Measurements from ENCODE around the gene GOLGA3.
"Not testable (repeated sequence)": the region's sequence is repeated elsewhere in the genome, so short reads cannot be mapped to it uniquely, and the experiment has no call there.

The GOLGA3 gene, protein sequence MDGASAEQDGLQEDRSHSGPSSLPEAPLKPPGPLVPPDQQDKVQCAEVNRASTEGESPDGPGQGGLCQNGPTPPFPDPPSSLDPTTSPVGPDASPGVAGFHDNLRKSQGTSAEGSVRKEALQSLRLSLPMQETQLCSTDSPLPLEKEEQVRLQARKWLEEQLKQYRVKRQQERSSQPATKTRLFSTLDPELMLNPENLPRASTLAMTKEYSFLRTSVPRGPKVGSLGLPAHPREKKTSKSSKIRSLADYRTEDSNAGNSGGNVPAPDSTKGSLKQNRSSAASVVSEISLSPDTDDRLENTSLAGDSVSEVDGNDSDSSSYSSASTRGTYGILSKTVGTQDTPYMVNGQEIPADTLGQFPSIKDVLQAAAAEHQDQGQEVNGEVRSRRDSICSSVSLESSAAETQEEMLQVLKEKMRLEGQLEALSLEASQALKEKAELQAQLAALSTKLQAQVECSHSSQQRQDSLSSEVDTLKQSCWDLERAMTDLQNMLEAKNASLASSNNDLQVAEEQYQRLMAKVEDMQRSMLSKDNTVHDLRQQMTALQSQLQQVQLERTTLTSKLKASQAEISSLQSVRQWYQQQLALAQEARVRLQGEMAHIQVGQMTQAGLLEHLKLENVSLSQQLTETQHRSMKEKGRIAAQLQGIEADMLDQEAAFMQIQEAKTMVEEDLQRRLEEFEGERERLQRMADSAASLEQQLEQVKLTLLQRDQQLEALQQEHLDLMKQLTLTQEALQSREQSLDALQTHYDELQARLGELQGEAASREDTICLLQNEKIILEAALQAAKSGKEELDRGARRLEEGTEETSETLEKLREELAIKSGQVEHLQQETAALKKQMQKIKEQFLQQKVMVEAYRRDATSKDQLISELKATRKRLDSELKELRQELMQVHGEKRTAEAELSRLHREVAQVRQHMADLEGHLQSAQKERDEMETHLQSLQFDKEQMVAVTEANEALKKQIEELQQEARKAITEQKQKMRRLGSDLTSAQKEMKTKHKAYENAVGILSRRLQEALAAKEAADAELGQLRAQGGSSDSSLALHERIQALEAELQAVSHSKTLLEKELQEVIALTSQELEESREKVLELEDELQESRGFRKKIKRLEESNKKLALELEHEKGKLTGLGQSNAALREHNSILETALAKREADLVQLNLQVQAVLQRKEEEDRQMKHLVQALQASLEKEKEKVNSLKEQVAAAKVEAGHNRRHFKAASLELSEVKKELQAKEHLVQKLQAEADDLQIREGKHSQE (N-terminal part only)

DNA sequence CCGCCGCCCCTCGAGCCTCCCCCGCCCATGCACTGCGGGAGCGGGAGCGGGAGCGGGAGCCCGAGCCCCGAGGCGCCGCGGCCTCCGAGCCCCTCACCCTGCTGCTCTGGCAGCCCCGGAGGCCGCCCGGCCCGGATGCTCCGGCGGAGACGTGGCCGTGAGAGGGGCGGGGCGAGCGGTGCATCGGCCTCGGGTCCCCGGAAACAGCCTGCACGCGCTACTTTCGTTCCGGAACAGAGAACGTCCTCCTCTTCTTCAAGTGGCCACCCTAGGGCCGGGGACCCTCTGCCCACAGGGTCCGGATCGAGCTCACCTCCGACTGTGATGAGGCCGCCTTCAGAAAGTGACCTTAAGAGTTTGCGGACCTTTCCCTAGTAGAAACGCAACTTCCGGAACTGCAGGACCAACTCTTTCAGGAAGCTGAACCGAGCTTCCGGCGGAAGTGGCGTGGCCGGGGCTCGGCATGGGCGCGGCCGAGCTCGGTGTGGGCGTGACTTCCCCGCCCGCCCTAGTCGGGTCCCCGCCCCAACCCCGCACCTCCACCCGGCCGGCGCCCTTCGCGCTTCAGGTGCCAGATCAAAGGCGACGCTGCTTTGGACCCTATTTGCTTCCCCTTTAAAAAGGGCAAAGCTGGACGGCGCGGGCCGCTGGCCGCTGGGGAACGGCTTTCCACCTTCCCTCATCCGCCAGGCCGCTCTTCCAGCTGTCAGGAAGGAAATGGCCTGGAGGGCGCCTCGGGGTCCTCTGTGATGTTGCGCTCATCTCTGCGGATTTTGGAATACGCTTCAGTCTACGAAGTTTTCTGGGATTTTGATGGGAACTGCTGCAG is at the start of gene GOLGA3:
TSS of gene GOLGA3 (minus strand) at position 164 of the 829 bp plus-strand sequence. CDS start 6,741 bp downstream, outside the sequence.
- peak; percentile 73 to 95 (median 85) for DNase-seq

DNA sequence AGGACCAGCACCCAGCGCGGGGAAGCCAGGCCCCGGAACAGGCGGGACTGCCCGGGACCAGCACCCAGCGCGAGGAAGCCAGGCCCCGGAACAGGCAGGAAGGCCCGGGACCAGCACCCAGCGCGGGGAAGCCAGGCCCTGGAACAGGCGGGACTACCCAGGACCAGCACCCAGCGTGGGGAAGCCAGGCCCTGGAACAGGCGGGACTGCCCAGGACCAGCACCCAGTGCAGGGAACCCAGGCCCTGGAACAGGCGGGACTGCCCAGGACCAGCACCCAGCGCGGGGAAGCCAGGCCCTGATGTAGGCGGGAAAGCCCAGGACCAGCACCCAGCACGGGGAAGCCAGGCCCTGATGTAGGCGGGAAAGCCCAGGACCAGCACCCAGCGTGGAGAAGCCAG is 46.0 kb upstream of the GOLGA3 start:
- not testable (repeated sequence) for DNase-seq

DNA sequence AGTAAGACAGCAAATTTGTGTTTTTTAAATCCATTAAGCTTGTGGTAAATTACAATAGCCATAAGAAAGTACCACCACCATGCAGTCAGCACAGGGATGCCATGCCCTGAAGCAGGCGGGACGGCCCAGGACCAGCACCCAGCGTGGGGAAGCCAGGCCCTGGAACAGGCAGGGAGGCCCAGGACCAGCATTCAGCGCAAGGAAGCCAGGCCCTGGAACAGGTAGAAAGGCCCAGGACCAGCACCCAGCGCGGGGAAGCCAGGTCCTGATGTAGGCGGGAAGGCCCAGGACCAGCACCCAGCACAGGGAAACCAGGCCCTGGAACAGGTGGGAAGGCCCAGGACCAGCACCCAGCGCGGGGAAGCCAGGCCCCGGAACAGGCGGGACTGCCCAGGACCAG is 45.5 kb upstream of the GOLGA3 start:
- DNase-seq = no peak

DNA sequence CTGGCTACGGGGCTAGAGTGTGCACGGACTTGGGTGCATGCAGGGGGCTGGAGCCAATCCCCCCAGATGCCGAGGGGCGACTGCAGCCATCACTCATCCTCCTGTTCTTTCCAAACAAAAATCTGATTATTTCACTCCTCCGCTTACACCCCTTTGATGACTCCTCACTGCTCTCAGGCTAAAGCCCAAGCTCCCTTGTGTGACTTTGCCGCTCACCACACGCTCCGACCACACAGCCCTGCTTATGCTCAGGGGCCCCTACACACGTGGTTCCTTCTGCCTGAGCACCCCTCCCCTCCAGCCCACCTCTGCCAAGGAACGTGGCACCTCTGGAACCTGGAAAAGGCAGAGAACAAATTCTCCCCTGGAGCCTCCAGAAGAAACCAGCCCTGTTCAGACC is 45.1 kb upstream of the GOLGA3 start:
- no peak for DNase-seq

DNA sequence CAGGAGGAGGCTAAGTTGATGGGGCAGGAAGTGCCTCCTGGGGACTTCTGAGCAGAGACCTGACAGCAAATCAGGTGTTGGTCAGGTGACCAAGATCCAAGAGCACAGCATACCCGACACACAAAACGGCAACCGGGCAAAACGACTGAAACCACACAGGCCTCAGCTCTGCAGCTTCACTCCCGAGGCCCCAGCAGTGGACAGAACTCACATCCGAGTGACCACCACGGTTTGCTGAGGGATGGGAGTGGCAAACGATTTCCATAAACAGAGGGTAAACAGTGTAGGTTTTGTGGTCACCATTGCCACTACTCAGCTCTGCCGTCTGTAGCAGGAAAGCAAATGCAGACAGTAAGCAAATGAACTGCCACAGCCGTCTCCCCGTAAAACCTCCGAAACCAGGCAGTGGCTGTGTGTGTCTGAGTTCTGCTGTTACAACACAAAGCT is 44.3 kb upstream of the GOLGA3 start:
- DNase-seq = peak in 1 of 4 experiments; percentile 9

DNA sequence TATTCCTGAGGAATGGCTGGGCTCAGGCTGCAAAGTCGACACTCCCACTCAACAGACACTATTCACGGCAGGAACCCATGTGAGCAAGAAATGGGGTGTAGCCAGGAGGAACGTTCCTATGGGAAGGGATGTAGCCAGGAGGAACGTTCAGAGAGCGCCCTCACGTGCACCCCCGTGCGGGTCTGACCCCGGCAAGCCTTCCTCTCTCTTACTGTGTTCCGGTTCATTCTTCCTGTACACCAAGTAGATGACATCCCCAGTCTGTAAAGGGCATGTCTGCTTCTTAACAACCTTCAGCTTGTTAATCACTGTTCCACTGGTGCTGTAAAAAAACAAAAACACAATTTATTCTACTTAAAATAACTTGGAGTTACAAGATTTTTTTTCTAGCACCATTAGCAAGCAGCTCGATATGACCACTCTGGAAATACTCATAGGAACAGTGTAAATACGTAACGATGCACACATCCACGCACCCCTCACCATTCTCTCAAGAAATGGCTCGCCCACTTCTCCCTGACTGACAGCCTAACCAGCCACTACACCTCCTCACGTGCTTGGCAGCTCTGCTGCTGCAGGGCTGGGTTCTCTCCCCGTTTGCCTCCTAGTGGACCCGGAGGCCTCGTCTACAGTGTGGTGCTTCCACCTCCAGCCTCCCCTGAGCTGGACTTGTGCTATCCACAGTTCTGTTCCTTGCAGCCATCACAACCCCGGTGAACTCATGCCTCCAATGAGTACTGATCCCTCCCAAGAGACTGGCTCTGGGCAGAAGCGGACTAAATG is 43.6 kb upstream of the GOLGA3 start:
- DNase-seq = no peak

DNA sequence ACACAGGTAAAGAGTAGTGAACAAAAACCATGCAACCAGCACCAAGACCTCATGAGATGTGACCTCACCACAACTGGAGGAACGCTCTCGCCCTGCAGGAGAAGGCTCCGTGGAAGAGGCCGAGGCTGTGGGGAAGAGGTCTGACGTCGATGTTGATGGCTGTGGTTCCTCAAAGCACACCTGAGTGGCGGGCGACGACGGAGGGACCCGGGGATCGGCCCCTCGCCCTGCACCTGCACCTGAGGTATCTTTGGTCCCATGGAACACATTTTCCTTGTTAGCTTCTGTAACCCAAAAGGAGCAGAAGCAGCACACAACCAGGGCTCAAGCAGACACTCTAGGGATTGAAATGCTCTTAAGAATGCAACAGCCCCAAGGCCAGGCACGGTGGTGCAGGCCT is 40.9 kb upstream of the GOLGA3 start:
- no peak for DNase-seq

DNA sequence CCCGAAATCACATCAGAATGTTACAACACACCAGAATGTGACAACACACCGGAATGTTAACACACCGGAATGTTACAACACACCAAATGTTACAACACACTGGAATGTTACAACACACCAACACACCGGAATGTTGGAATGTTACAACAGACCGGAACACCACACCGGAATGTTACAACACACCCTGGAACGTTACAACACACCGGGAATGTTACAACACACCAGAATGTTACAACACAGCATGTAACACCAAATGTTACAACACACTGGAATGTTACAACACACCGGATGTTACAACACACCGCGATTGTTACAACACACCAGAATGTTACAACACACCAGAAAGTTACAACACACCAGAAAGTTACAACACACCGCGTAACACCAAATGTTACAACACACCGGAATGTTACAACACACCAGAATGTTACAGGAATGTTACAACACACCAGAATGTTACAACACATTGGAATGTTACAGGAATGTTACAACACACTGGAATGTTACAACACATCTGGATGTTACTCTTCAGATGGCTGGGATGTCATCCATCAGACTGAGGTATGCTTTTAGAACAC is 37.7 kb upstream of the GOLGA3 start:
- DNase-seq = no peak

DNA sequence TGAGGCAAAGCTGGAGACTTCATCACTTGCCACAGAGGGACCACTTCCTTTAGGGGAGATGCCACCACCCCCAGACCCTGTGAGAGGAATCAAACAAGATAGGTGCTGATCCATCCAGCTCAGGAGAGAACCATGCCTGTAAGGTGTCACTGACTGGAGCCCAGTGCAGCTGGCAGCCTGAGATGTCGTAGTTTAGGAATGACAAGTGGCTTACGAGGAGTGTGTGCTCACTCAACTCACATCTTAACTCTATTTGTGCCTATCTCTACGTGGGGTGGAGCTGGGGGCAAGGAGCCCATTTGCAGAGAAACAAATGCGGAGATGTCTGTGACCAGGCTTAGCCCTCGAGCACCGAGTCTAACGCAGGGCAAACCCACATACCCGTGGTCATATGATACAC is 32.9 kb upstream of the GOLGA3 start:
- DNase-seq = no peak

DNA sequence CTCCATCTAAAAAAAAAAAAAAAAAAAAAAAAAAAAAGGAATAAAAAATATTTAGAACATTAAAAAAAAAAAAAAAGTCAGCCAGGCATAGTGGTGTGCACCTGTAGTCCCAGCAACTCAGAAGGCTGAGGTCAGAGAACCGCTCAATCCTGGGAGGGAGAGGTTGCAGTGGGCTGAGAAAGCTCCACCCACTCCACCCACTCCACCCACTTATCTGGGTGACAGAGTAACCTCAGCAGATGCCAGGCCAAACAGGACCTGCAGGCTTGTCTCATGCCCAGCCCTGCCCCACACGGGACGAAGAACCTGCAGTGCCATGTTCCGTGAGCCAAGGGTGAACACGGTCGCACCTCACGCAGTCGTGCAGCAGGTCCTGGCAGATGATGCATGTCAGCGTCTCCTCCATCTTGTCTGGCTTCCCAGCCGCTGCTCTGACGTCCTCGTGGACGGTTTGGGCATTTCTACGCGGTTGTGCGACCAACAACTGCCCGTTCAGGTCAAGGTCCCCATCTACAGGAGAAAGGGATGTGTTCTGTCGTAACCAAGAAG is 30.1 kb upstream of the GOLGA3 start:
- DNase-seq = no peak

DNA sequence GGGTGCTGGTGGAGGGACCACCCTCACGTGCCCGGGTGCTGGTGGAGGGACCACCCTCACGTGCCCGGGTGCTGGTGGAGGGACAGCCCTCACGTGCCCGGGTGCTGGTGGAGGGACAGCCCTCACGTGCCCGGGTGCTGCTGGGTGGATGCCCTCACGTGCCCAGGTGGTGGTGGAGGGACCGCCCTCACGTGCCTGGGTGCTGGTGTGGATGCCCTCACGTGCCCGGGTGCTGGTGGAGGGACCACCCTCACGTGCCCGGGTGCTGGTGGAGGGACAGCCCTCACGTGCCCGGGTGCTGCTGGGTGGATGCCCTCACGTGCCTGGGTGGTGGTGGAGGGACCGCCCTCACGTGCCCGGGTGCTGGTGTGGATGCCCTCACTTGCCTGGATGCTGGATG is 28.4 kb upstream of the GOLGA3 start:
- DNase-seq = not testable (repeated sequence)

DNA sequence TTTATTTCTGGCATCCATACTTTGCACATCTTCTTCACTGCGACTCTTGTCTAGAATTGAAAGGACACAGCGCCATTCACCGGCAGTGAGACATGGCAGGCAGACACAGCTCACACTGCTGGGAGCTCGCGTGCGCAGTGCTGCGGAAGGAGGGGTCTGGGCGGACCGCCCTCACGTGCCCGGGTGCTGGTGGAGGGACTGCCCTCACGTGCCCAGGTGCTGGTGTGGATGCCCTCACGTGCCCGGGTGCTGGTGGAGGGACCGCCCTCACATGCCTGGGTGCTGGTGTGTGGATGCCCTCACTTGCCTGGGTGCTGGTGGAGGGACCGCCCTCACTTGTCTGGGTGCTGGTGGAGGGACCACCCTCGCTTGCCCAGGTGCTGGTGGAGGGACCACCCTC is 27.9 kb upstream of the GOLGA3 start:
- DNase-seq = no peak

DNA sequence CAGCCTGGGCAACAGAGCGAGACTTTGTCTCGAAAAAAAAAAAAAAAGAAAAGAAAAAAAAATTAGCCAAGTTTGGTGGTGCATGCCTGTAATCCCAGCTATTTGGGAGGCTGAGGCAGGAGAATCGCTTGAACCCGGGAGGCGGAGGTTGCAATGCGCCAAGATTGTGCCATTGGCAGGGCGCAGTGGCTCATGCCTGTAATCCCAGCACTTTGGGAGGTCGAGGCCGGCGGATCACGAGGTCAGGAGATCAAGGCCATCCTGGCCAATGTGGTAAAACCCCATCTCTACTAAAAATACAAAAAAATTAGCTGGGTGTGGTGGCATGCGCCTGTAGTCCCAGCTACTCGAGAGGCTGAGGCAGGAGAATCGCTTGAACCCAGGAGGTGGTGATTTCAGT is 26.5 kb upstream of the GOLGA3 start:
- DNase-seq = not testable (repeated sequence)

DNA sequence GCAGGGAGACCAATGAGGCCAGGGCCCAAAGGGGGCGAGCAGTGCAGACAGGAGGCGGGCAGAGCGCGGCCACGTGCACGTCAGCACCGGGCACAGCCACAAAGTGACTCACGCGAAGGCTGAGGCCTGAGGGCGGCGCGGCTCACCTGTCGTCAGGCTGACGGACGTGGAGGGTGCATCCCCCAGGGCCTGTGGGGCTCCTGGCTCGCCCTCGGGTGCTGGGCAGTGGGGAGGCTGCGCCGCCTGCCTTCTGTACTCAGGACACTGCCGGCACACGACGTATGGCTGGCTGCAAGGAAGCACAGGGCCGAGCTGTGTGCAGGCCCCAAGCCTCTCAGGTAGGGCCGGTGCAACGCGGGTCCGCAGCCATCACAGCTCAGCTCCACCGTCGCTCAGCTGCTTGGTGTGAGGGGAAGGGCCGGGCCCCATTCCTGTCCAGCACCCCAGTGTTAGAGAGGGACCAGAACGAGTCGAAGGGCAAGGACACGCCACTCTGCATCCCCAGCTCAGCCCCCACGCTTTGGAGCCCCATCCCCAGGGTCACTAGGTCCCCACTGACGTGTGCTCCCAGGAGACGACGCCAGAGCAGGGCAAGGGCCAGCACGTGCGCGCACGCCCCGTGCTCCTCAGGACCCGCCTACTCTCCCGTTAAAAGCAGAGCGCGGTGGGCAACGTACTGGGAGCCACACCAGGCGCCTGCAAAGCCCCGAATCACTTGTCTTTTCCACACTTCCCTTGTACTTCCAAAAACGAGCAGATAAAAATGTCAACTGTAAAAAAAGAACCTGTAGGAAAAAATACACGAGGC is 24.8 kb upstream of the GOLGA3 start:
- DNase-seq = no peak

DNA sequence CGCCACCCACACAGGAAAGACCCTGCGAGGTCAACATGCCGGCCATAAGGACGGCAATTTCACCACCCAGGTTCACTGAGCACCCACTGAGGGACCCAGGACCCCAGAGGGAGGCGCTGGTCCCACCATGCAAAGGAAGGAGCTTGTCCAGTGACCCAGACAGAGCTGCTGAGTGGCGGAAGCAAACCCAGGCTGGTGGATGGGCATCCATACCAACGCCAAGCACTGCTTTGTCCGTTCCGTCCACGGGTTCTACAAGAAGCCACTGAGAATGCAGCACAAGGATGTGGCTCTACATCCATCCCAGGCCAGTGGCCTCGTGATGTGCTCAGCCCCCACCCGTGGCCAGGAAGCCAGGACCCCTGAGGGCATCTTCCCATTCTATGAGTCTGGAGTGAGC is 23.8 kb upstream of the GOLGA3 start:
- no peak for DNase-seq

DNA sequence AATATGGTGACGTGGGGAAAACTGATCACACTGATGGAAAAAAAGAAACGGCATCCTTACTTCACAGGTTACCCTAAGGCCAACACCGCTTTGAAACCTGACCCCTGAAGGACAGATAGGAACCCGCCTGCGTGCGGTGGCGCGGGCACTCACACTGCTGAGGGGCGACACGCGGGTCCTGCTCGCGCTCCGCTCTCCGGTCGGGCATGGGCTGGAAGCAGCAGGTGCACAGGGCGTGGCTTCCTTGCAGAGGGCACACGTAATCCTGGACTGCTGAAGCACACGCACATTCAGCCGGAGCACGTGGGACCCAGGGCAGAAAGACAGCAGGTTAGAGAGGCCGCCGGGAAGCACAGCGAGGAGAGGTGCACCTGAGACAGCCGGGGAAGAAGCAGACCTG is 22.8 kb upstream of the GOLGA3 start:
- no peak for DNase-seq

DNA sequence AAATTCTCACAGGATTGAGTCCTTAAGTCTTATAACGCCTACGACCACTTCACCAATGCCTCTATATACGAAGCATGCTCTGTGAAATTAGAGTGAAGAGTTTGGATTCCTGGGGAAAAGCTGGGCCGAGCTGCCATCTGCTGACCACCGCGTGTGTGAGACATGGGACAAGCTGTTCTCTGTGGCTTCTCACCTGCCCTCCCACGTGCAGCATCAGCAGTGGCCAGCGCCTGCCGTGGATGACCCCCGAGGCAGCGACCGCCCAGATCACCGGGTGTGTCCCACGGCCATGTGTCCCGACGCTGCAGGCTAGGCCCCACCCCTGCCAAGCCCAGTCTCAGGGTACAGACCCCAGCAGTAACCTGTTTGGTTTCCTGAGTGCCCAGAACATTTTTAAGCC is 21.6 kb upstream of the GOLGA3 start:
- no peak for DNase-seq

DNA sequence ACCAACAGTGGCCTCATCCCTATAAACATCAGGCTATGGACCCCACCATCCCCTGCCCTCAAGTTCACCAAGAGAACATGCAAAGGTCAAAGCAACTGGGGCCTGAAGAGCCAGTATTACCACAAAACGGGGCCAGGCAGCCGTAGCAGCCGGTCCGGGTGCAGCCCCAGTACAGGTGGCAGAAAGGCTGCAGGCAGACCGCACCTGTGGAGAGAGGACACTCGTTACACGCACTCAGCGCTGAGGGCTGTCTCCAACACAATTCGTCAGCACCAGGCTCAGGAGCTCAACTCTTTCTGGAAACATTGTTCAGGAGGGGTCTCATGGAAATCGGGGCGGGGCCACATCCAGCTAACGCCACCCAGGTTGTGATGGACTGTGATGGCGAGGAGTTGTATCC is 19.9 kb upstream of the GOLGA3 start:
- no peak for DNase-seq
